ENCODE results near the gene LACTBL1. TPM values are rescaled to one million over a fixed set of nuclear protein-coding genes. Genes with fewer than 3 reads are reported as not detected.

LACTBL1 gene
- total and polyA plus RNA-seq, 2 experiments from 2014 or later: not detected

DNA sequence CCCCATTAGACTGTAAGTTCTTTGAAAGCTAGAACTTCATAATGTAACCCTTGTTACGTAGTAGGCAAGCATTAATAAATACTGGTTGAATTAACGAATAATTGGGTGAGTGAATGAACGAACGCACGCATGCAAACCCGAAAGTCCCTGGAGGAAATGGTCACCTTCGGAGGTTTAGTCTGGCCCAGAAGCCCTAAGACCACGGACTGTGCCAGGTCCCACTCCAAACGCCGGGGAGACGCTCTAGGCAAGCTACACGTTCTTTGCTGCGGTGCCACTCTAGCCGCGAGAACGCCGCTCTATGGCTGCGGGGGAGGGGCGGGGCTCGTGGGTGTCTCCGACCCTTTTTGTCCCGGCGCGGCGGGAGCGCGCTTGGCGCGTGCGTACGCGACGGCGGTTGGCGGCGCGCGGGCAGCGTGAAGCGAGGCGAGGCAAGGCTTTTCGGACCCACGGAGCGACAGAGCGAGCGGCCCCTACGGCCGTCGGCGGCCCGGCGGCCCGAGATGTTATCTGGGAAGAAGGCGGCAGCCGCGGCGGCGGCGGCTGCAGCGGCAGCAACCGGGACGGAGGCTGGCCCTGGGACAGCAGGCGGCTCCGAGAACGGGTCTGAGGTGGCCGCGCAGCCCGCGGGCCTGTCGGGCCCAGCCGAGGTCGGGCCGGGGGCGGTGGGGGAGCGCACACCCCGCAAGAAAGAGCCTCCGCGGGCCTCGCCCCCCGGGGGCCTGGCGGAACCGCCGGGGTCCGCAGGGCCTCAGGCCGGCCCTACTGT lies 46.6 kb upstream of the LACTBL1 start, which contains the start of gene KDM1A (continued):
- TF ChIP-seq, protein P1, sequence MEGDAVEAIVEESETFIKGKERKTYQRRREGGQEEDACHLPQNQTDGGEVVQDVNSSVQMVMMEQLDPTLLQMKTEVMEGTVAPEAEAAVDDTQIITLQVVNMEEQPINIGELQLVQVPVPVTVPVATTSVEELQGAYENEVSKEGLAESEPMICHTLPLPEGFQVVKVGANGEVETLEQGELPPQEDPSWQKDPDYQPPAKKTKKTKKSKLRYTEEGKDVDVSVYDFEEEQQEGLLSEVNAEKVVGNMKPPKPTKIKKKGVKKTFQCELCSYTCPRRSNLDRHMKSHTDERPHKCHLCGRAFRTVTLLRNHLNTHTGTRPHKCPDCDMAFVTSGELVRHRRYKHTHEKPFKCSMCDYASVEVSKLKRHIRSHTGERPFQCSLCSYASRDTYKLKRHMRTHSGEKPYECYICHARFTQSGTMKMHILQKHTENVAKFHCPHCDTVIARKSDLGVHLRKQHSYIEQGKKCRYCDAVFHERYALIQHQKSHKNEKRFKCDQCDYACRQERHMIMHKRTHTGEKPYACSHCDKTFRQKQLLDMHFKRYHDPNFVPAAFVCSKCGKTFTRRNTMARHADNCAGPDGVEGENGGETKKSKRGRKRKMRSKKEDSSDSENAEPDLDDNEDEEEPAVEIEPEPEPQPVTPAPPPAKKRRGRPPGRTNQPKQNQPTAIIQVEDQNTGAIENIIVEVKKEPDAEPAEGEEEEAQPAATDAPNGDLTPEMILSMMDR (conservative IDR thresholded peaks at IDR 0.05; ENCODE audit: low read depth in 2 of 2): peak in 1 of 2 experiments; percentile 21; a peak in 1 of 4 replicates
- TF ChIP-seq NANOG (IDR thresholded peaks at IDR 0.05; ENCODE audit: borderline replicate concordance) (no peak), EZH2phosphoT487 (IDR thresholded peaks at IDR 0.05; ENCODE audit: unreplicated experiment) (no peak), EZH2 (IDR thresholded peaks at IDR 0.05; ENCODE audit: low read depth, unreplicated experiment) (no peak), CREB1 (CRISPR knock-in tag; IDR thresholded peaks at IDR 0.05; ENCODE audit: low read depth) (peak; percentile 82), STAT1 (IDR thresholded peaks at IDR 0.05; ENCODE audit: unreplicated experiment) (no peak)
- TF ChIP-seq, protein P2, sequence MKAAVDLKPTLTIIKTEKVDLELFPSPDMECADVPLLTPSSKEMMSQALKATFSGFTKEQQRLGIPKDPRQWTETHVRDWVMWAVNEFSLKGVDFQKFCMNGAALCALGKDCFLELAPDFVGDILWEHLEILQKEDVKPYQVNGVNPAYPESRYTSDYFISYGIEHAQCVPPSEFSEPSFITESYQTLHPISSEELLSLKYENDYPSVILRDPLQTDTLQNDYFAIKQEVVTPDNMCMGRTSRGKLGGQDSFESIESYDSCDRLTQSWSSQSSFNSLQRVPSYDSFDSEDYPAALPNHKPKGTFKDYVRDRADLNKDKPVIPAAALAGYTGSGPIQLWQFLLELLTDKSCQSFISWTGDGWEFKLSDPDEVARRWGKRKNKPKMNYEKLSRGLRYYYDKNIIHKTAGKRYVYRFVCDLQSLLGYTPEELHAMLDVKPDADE (IDR thresholded peaks at IDR 0.05): peak; percentile 76
- TF ChIP-seq, protein P3, sequence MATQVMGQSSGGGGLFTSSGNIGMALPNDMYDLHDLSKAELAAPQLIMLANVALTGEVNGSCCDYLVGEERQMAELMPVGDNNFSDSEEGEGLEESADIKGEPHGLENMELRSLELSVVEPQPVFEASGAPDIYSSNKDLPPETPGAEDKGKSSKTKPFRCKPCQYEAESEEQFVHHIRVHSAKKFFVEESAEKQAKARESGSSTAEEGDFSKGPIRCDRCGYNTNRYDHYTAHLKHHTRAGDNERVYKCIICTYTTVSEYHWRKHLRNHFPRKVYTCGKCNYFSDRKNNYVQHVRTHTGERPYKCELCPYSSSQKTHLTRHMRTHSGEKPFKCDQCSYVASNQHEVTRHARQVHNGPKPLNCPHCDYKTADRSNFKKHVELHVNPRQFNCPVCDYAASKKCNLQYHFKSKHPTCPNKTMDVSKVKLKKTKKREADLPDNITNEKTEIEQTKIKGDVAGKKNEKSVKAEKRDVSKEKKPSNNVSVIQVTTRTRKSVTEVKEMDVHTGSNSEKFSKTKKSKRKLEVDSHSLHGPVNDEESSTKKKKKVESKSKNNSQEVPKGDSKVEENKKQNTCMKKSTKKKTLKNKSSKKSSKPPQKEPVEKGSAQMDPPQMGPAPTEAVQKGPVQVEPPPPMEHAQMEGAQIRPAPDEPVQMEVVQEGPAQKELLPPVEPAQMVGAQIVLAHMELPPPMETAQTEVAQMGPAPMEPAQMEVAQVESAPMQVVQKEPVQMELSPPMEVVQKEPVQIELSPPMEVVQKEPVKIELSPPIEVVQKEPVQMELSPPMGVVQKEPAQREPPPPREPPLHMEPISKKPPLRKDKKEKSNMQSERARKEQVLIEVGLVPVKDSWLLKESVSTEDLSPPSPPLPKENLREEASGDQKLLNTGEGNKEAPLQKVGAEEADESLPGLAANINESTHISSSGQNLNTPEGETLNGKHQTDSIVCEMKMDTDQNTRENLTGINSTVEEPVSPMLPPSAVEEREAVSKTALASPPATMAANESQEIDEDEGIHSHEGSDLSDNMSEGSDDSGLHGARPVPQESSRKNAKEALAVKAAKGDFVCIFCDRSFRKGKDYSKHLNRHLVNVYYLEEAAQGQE (IDR thresholded peaks at IDR 0.05; ENCODE audit: unreplicated experiment): peak; percentile 4

DNA sequence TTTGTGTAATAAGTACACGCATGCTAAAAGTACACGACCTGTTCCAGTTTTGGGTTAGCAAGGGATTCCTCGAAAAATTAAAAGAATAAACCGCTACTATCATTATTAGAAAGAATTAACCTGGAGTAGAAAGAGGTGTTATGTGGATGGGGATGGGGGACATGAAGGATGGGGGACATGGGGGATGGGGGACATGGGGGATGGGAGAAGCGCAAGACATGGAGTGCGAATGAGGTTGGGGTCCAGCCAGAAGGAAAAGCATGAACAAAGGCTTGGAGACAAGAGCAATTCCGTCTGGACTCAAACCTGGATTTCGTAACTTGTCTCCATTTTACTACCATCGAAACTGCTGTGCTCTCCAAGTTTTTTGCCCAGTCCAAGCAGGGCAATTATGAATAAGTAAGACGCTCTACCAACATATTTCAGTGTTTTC lies 46.0 kb upstream of the LACTBL1 start:
- H3F3A ChIP-seq (replicated peaks; ENCODE audit: low read depth): no peaks in the 10 kb centered on the region
- no peaks in the 10 kb centered on the region for H3K27me3 Mint-ChIP-seq (ENCODE audit: insufficient read depth, low read depth, poor library complexity)
- no peak for ATAC-seq
- peak overlapping the region; percentile 68 for H3K27ac ChIP-seq (ENCODE audit: low read depth)
- peak; percentile 42 for DNase-seq (ENCODE audit: low spot score)
- H3K4me1 ChIP-seq (ENCODE audit: insufficient read depth): peaks cover 6% of the 10 kb centered on the region; the same call in 1 of the 2 replicates
- H4K20me1 ChIP-seq (replicated peaks; ENCODE audit: insufficient read depth): peaks cover 27% of the 10 kb centered on the region
- peaks cover 11% of the 10 kb centered on the region; the same call in 2 of the 3 replicates for H3K4me1 Mint-ChIP-seq
- peaks cover 22% of the 10 kb centered on the region for H3K9me3 Mint-ChIP-seq
- no peaks in the 10 kb centered on the region for H3K9me2 ChIP-seq (ENCODE audit: insufficient read depth)
- H3K27me3 ChIP-seq (ENCODE audit: insufficient read depth): no peaks in the 10 kb centered on the region
- peak overlapping the region; percentile 84 for H3K4me3 ChIP-seq
- peak overlapping the region; percentile 77; the same call in 1 of the 2 replicates for H2AFZ ChIP-seq
- peak overlapping the region; percentile 96 for H3K4me3 Mint-ChIP-seq
- H3K36me3 ChIP-seq (ENCODE audit: insufficient read depth): peaks cover 6% of the 10 kb centered on the region; the same call in 1 of the 2 replicates
- H3K36me3 Mint-ChIP-seq (ENCODE audit: low read depth): peaks cover 35% of the 10 kb centered on the region
- H3K79me2 ChIP-seq (replicated peaks; ENCODE audit: insufficient read depth): peaks cover 44% of the 10 kb centered on the region
- H3K4me2 ChIP-seq: peak overlapping the region; percentile 90
- H3K27ac Mint-ChIP-seq: peak overlapping the region; percentile 99
- no peak for TF ChIP-seq STAT1 (IDR thresholded peaks at IDR 0.05; ENCODE audit: unreplicated experiment)
- TF ChIP-seq, protein P3 (IDR thresholded peaks at IDR 0.05; ENCODE audit: unreplicated experiment): no peak
- no peak for TF ChIP-seq NANOG (IDR thresholded peaks at IDR 0.05; ENCODE audit: borderline replicate concordance)
